Brain pericyte (primary cell): ENCODE data around the gene ZNF12.

Source experiments
- DNase-seq: peaks from one replicate; pipeline ENCODE4 v3.0.0-alpha.2; 2012; ENCODE audit warnings: low read depth, low spot score

Gene ZNF12

GRCh38 chr7:6647541-6647940 is 59.2 kb downstream of the ZNF12 start:
- no peak for DNase-seq

- DNase-seq = no peak
These were observed 59.7 kb downstream of the ZNF12 start for GRCh38 chr7:6647080-6647479.

- no peak for DNase-seq
These were observed 60.3 kb downstream of the ZNF12 start for GRCh38 chr7:6646465-6646864.

GRCh38 chr7:6644728-6645127 is 62.0 kb downstream of the ZNF12 start:
- no peak for DNase-seq

GRCh38 chr7:6643915-6644625 is 62.7 kb downstream of the ZNF12 start:
- no peak for DNase-seq

GRCh38 chr7:6642861-6643640 is 63.7 kb downstream of the ZNF12 start:
- DNase-seq = no peak

- DNase-seq = no peak
These were observed 64.4 kb downstream of the ZNF12 start for GRCh38 chr7:6642239-6642839.

GRCh38 chr7:6641305-6642035 is 65.3 kb downstream of the ZNF12 start:
- DNase-seq = no peak

- DNase-seq = no peak
These were observed 66.5 kb downstream of the ZNF12 start for GRCh38 chr7:6640246-6640721.

GRCh38 chr7:6639627-6640026 is 67.1 kb downstream of the ZNF12 start:
- DNase-seq = no peak

- DNase-seq = no peak
These were observed 67.7 kb downstream of the ZNF12 start for GRCh38 chr7:6639032-6639431.
